Common myeloid progenitor, CD34-positive (primary cell): ENCODE data around the gene HELT.
"Not testable (repeated sequence)": the region's sequence is repeated elsewhere in the genome, so short reads cannot be mapped to it uniquely, and the experiment has no call there.

Experiments used
- CTCF ChIA-PET: fragments of 350-600 bp; sonication (Branson Sonifier 250); formaldehyde crosslinking; loops from one replicate; lab custom pipeline; 2021; ENCODE audit warnings: antibody characterized with exemption; lab: Charles Lee
- POLR2A ChIA-PET: fragments of 350-600 bp; sonication (Branson Sonifier 250); formaldehyde crosslinking; loops from one replicate; lab custom pipeline; 2021; ENCODE audit warnings: antibody characterized with exemption; lab: Charles Lee
- DNase-seq, 3 donors: peaks; one replicate each; pipeline versions ENCODE4 v3.0.0 to v3.0.0-alpha.2; 2013
- H3K27ac ChIP-seq, 2 experiments: 1 replicate in 1 of 2; 2 replicates in 1 of 2; pipeline ENCODE4 v1.7.0; 2013; ENCODE audit warnings: inconsistent platforms in 2 of 2, low read length in 2 of 2, mild to moderate bottlenecking in 2 of 2, low read depth in 1 of 2, moderate library complexity in 1 of 2; ENCODE audit not compliant: severe bottlenecking in 2 of 2, insufficient read depth in 1 of 2, poor library complexity in 1 of 2
- H3K27me3 ChIP-seq, 5 experiments: replicated peaks in 2 of 5; 1 replicate in 3 of 5; 2 replicates in 2 of 5; pipeline versions ENCODE4 v1.6.1 to v1.7.0; 2013; ENCODE audit warnings: low read length in 4 of 5, mild to moderate bottlenecking in 2 of 5, moderate library complexity in 2 of 5, inconsistent platforms in 1 of 5; ENCODE audit not compliant: insufficient read depth in 5 of 5, control insufficient read depth in 4 of 5
- H3K36me3 ChIP-seq, 4 experiments: 1 replicate in 2 of 4; 2 replicates in 2 of 4; pipeline versions ENCODE4 v1.6.1 to v1.7.0; 2013; ENCODE audit warnings: low read length in 3 of 4, control low read depth in 1 of 4, mild to moderate bottlenecking in 1 of 4; ENCODE audit not compliant: control insufficient read depth in 4 of 4, insufficient read depth in 4 of 4
- H3K4me1 ChIP-seq, 4 experiments: 1 replicate in 3 of 4; 2 replicates in 1 of 4; pipeline versions ENCODE4 v1.6.1 to v1.7.1; 2013; ENCODE audit warnings: low read length in 3 of 4, mild to moderate bottlenecking in 3 of 4, control low read depth in 1 of 4, inconsistent platforms in 1 of 4, moderate library complexity in 1 of 4; ENCODE audit not compliant: control insufficient read depth in 4 of 4, insufficient read depth in 4 of 4; ENCODE audit errors: control extremely low read depth in 1 of 4
- H3K4me3 ChIP-seq, 7 experiments: 1 replicate in 4 of 7; 2 replicates in 3 of 7; pipeline versions ENCODE4 v1.5.1 to v1.7.0; 2013; ENCODE audit warnings: mild to moderate bottlenecking in 7 of 7, low read length in 6 of 7, moderate library complexity in 6 of 7, inconsistent platforms in 2 of 7, low read depth in 2 of 7, control low read depth in 1 of 7; ENCODE audit not compliant: insufficient read depth in 4 of 7, control insufficient read depth in 1 of 7; ENCODE audit errors: extremely low read depth in 1 of 7
- H3K9me3 ChIP-seq, 5 experiments: 1 replicate in 4 of 5; 2 replicates in 1 of 5; pipeline versions ENCODE4 v1.6.1 to v1.7.1; 2013; ENCODE audit warnings: low read length in 4 of 5, mild to moderate bottlenecking in 2 of 5, inconsistent platforms in 1 of 5, low read depth in 1 of 5, moderate library complexity in 1 of 5; ENCODE audit not compliant: control insufficient read depth in 4 of 5, insufficient read depth in 2 of 5; ENCODE audit errors: control extremely low read depth in 1 of 5
- WGBS: methylation state at CpG from one replicate; pipeline ENCODE4 v1.1.5; 2013; ENCODE audit not compliant: insufficient coverage; 5-methylcytosine and 5-hydroxymethylcytosine counted together

Gene HELT

GRCh38 chr4:185040523-185040922 is 22.2 kb downstream of the HELT start:
- Histone ChIP-seq H3K27me3 (peaks cover 0 to 1% (median 0%) of the 10 kb centered on the region in 5 experiments), H3K4me3 (no peak overlapping the region), H3K9me3 (peaks cover 0 to 10% (median 0%) of the 10 kb centered on the region in 5 experiments), H3K4me1 (peaks cover 0 to 6% (median 2%) of the 10 kb centered on the region in 4 experiments), H3K36me3 (no peaks in the 10 kb centered on the region), H3K27ac (no peak overlapping the region)
- ChIA-PET POLR2A (no interaction called here), CTCF (interaction anchor here (0.8 to 3.5 kb wide), 16 partner anchors 9 to 143 kb away, joined by 3 to 21 read pairs (median 6); no protein-coding TSS in a partner anchor)
- WGBS = 92% methylated on average over 5 of the region's 5 CpGs
- peak in 1 of 3 donors; percentile 14 for DNase-seq

GRCh38 chr4:185050286-185050685 is 32.0 kb downstream of the HELT start:
- CTCF ChIA-PET = interaction anchor here (1.2 kb wide), 1 partner anchor 9 kb away, joined by 5 read pairs; no protein-coding TSS in a partner anchor
- H3K9me3 ChIP-seq, POLR2A ChIA-PET, DNase-seq, H3K27ac ChIP-seq, H3K36me3 ChIP-seq, H3K4me3 ChIP-seq, H3K4me1 ChIP-seq: not testable (repeated sequence)
- whole genome bisulfite sequencing = 72% methylated on average over 3 of the region's 6 CpGs
- H3K27me3 ChIP-seq = peaks cover 0 to 11% (median 4%) of the 10 kb centered on the region in 5 experiments

GRCh38 chr4:185051283-185051682 is 33.0 kb downstream of the HELT start:
- 100% methylated on average over 2 of the region's 5 CpGs for WGBS
- CTCF ChIA-PET, H3K9me3 ChIP-seq, H3K36me3 ChIP-seq, H3K4me1 ChIP-seq, H3K4me3 ChIP-seq, H3K27ac ChIP-seq, POLR2A ChIA-PET, DNase-seq: not testable (repeated sequence)
- peaks cover 0 to 11% (median 4%) of the 10 kb centered on the region in 5 experiments for H3K27me3 ChIP-seq

- Histone ChIP-seq H3K27me3 (peaks cover 0 to 7% (median 4%) of the 10 kb centered on the region in 5 experiments), H3K27ac (no peak overlapping the region), H3K4me1 (no peaks in the 10 kb centered on the region), H3K4me3 (no peak overlapping the region), H3K36me3 (no peaks in the 10 kb centered on the region), H3K9me3 (peaks cover 0 to 4% (median 2%) of the 10 kb centered on the region in 5 experiments)
- WGBS = 94% methylated on average over 13 of the region's 14 CpGs
- POLR2A ChIA-PET = no interaction called here
- no peak for DNase-seq
- CTCF ChIA-PET = no interaction called here
Measured at GRCh38 chr4:185053746-185054145, 35.5 kb downstream of the HELT start.

GRCh38 chr4:185054272-185054671 is 36.0 kb downstream of the HELT start:
- H3K4me3 ChIP-seq = no peak overlapping the region
- POLR2A ChIA-PET = no interaction called here
- no peak overlapping the region for H3K27ac ChIP-seq
- H3K27me3 ChIP-seq = peaks cover 2 to 7% (median 4%) of the 10 kb centered on the region in 5 experiments
- H3K9me3 ChIP-seq = peaks cover 0 to 4% (median 2%) of the 10 kb centered on the region in 5 experiments
- CTCF ChIA-PET = no interaction called here
- no peaks in the 10 kb centered on the region for H3K36me3 ChIP-seq
- WGBS = 98% methylated on average over 4 of the region's 5 CpGs
- H3K4me1 ChIP-seq = no peaks in the 10 kb centered on the region
- DNase-seq = no peak

GRCh38 chr4:185054886-185055285 is 36.6 kb downstream of the HELT start:
- Histone ChIP-seq H3K36me3 (no peaks in the 10 kb centered on the region), H3K27me3 (peaks cover 2 to 7% (median 4%) of the 10 kb centered on the region in 5 experiments), H3K4me3 (no peak overlapping the region), H3K4me1 (no peaks in the 10 kb centered on the region), H3K9me3 (peaks cover 0 to 4% (median 2%) of the 10 kb centered on the region in 5 experiments), H3K27ac (no peak overlapping the region)
- ChIA-PET POLR2A (no interaction called here), CTCF (interaction anchor here (3.1 kb wide), 1 partner anchor 14 kb away, joined by 13 read pairs; no protein-coding TSS in a partner anchor)
- DNase-seq = no peak
- 97% methylated on average over 7 of the region's 7 CpGs for WGBS

GRCh38 chr4:185061610-185062009 is 43.3 kb downstream of the HELT start:
- DNase-seq = no peak
- Histone ChIP-seq H3K9me3 (peaks cover 0 to 4% (median 0%) of the 10 kb centered on the region in 5 experiments), H3K27ac (no peak overlapping the region), H3K4me1 (no peaks in the 10 kb centered on the region), H3K4me3 (no peak overlapping the region), H3K27me3 (peaks cover 0 to 2% (median 0%) of the 10 kb centered on the region in 5 experiments), H3K36me3 (no peaks in the 10 kb centered on the region)
- CTCF ChIA-PET = interaction anchor here (0.5 to 1.4 kb wide), 2 partner anchors 20 to 37 kb away, joined by 3 read pairs; no protein-coding TSS in a partner anchor
- POLR2A ChIA-PET = no interaction called here
- WGBS = no CpG with 5 or more reads among the region's 3 CpGs
